C4-2B (cell line): Measurements from ENCODE around the gene LPAR2.

ENCODE experiments used
- CTCF ChIP-seq: fragments of 450-650 bp; conservative IDR thresholded peaks from 2 replicates; pipeline ENCODE4 v1.5.1; 2017; ENCODE audit warnings: mild to moderate bottlenecking
- ZFX ChIP-seq: fragments of 450-650 bp; IDR thresholded peaks from 2 replicates; pipeline ENCODE4 v1.6.1; 2017

- no peak for TF ChIP-seq CTCF
- no peak for TF ChIP-seq ZFX
Measured at GRCh38 chr19:19662871-19663255, 34.8 kb upstream of the LPAR2 start.
